CD4-positive, alpha-beta T cell (primary cell): Measurements from ENCODE around the gene PQBP1. TPM values are rescaled to one million over a fixed set of nuclear protein-coding genes. Genes with fewer than 3 reads are reported as not detected.

Source experiments
- ATAC-seq: fragments of 200-7000 bp; cut with Tn5 transposase; one replicate; pipeline ENCODE4 v1.10.0; 2022; ENCODE audit warnings: mild to moderate bottlenecking; ENCODE audit not compliant: poor library complexity
- CTCF ChIA-PET: fragments of 350-600 bp; sonication (Branson Sonifier 250); formaldehyde crosslinking; loops from one replicate; lab custom pipeline; 2021; ENCODE audit warnings: antibody characterized with exemption, inconsistent platforms; lab: Charles Lee
- POLR2A ChIA-PET: fragments of 350-600 bp; sonication (Branson Sonifier 250); formaldehyde crosslinking; loops from one replicate; lab custom pipeline; 2021; ENCODE audit warnings: antibody characterized with exemption, inconsistent platforms; lab: Charles Lee
- DNase-seq, 14 experiments: peaks; one replicate each; pipeline ENCODE4 v3.0.0-alpha.2; 2013 to 2020; ENCODE audit warnings: mixed read lengths in 2 of 14
- H3K27ac ChIP-seq, 2 donors: one replicate each; pipeline versions ENCODE4 v1.5.1 to v1.7.0; 2013; ENCODE audit warnings: low read length in 2 of 2, low read depth in 1 of 2, mild to moderate bottlenecking in 1 of 2
- H3K27me3 ChIP-seq, 2 experiments: 1 replicate in 1 of 2; 2 replicates in 1 of 2; pipeline versions ENCODE4 v1.6.1 to v1.7.0; 2013; ENCODE audit warnings: low read length in 2 of 2, control low read depth in 1 of 2, mild to moderate bottlenecking in 1 of 2, moderate library complexity in 1 of 2; ENCODE audit not compliant: insufficient read depth in 2 of 2, control insufficient read depth in 1 of 2
- H3K36me3 ChIP-seq: one replicate; pipeline ENCODE4 v1.6.1; 2013; ENCODE audit warnings: low read length, control low read depth; ENCODE audit not compliant: insufficient read depth
- H3K4me1 ChIP-seq: one replicate; pipeline ENCODE4 v1.6.1; 2013; ENCODE audit warnings: low read length, control low read depth; ENCODE audit not compliant: insufficient read depth
- H3K4me3 ChIP-seq: one replicate; pipeline ENCODE4 v1.5.1; 2013; ENCODE audit warnings: mild to moderate bottlenecking, low read length, moderate library complexity
- H3K9me3 ChIP-seq, 2 experiments: 1 replicate in 1 of 2; 2 replicates in 1 of 2; pipeline versions ENCODE4 v1.6.1 to v1.7.0; 2013; ENCODE audit warnings: low read length in 2 of 2, mild to moderate bottlenecking in 2 of 2, control low read depth in 1 of 2, moderate library complexity in 1 of 2; ENCODE audit not compliant: control insufficient read depth in 1 of 2, insufficient read depth in 1 of 2
- H3K27ac Mint-ChIP-seq: one replicate; pipeline ENCODE4 v1.8.0; 2020; ENCODE audit warnings: mixed read lengths
- H3K27me3 Mint-ChIP-seq: one replicate; pipeline ENCODE4 v1.8.0; 2021; ENCODE audit warnings: mixed read lengths
- H3K36me3 Mint-ChIP-seq: one replicate; pipeline ENCODE4 v1.8.0; 2021; ENCODE audit warnings: low read depth, mixed read lengths
- H3K4me1 Mint-ChIP-seq: one replicate; pipeline ENCODE4 v1.8.0; 2021; ENCODE audit warnings: low read depth, mixed read lengths
- H3K4me3 Mint-ChIP-seq: one replicate; pipeline ENCODE4 v1.8.0; 2020; ENCODE audit warnings: mild to moderate bottlenecking, mixed read lengths
- H3K9me3 Mint-ChIP-seq: one replicate; pipeline ENCODE4 v1.8.0; 2020; ENCODE audit warnings: mixed read lengths
- intact Hi-C, 2 experiments: fragments of 100-400 bp; cut with DNase I in 1 of 2; cut with micrococcal nuclease in 1 of 2; formaldehyde crosslinking; loops; one replicate each; pipeline versions ENCODE4 v1.15.1 to v1.9.0; 2023 to 2025; cut with DNase I, micrococcal nuclease
- total RNA-seq, 174 experiments: library from RNA in 2 of 174; stranded (reverse) in 2 of 174; gene quantifications; one replicate each; pipeline ENCODE4 v1.2.3 and lab custom pipeline; 2021 to 2026
- TF ChIP-seq, protein P1 (sequence below): fragments of 200-600 bp; IDR thresholded peaks from one replicate; pipeline ENCODE4 v1.8.0; 2022; ENCODE audit warnings: antibody characterized with exemption, mild to moderate bottlenecking

Gene PQBP1
- total RNA-seq, 2 experiments from 2014 or later, result 73.0 to 76.6 TPM

- TF ChIP-seq, protein P1, sequence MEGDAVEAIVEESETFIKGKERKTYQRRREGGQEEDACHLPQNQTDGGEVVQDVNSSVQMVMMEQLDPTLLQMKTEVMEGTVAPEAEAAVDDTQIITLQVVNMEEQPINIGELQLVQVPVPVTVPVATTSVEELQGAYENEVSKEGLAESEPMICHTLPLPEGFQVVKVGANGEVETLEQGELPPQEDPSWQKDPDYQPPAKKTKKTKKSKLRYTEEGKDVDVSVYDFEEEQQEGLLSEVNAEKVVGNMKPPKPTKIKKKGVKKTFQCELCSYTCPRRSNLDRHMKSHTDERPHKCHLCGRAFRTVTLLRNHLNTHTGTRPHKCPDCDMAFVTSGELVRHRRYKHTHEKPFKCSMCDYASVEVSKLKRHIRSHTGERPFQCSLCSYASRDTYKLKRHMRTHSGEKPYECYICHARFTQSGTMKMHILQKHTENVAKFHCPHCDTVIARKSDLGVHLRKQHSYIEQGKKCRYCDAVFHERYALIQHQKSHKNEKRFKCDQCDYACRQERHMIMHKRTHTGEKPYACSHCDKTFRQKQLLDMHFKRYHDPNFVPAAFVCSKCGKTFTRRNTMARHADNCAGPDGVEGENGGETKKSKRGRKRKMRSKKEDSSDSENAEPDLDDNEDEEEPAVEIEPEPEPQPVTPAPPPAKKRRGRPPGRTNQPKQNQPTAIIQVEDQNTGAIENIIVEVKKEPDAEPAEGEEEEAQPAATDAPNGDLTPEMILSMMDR, result no peak
- H3K4me3 Mint-ChIP-seq, result peak overlapping the region; percentile 98
- ATAC-seq (peak; percentile 34), DNase-seq (peak in 9 of 14 experiments; percentile 19 to 74 (median 51))
- H3K27me3 Mint-ChIP-seq, result no peaks in the 10 kb centered on the region
- Histone ChIP-seq H3K4me3 (peak overlapping the region; percentile 89), H3K27me3 (no peaks in the 10 kb centered on the region), H3K9me3 (no peaks in the 10 kb centered on the region), H3K36me3 (peaks cover 53% of the 10 kb centered on the region), H3K4me1 (peaks cover 67% of the 10 kb centered on the region), H3K27ac (peak overlapping the region; percentile 71 to 94)
- H3K36me3 Mint-ChIP-seq, result peaks cover 75% of the 10 kb centered on the region
- POLR2A ChIA-PET, result interaction anchor here (1.0 to 11.7 kb wide), 14 partner anchors 8 to 346 kb away, joined by 3 to 335 read pairs (median 7); partner anchors contain the start of genes HDAC6, OTUD5, PQBP1 and RBM3
- H3K9me3 Mint-ChIP-seq, result no peaks in the 10 kb centered on the region
- CTCF ChIA-PET, result interaction anchor here (0.7 to 2.6 kb wide), 3 partner anchors 17 to 26 kb away, joined by 3 to 10 read pairs (median 3); no protein-coding TSS in a partner anchor
- peaks cover 43% of the 10 kb centered on the region for H3K4me1 Mint-ChIP-seq
- intact Hi-C loops, result loop anchor here (1.0 to 10.0 kb wide), 5 partner anchors 17 to 1265 kb away; partner anchors contain the start of genes ELK1 (in 1 of the 2), OTUD5 (in 1 of the 2) and UXT (in 1 of the 2)
- H3K27ac Mint-ChIP-seq, result peak overlapping the region; percentile 95
Measured at GRCh38 chrX:48919947-48920717, 22.4 kb downstream of the PQBP1 start.

GRCh38 chrX:48920718-48921104 lies 23.0 kb downstream of the PQBP1 start:
- H3K27me3 ChIP-seq, result no peaks in the 10 kb centered on the region
- ChIA-PET CTCF (interaction anchor here (0.7 to 2.6 kb wide), 2 partner anchors 17 to 25 kb away, joined by 3 to 10 read pairs; no protein-coding TSS in a partner anchor), POLR2A (interaction anchor here (1.7 to 11.7 kb wide), 5 partner anchors 9 to 37 kb away, joined by 4 to 335 read pairs (median 9); partner anchors contain the start of genes OTUD5, PQBP1, SLC35A2 and TIMM17B)
- ATAC-seq (no peak), DNase-seq (no peak)
- no peaks in the 10 kb centered on the region for H3K9me3 ChIP-seq
- peak overlapping the region; percentile 98 for H3K4me3 Mint-ChIP-seq
- TF ChIP-seq, protein P1, result no peak
- H3K4me1 Mint-ChIP-seq, result peaks cover 44% of the 10 kb centered on the region
- intact Hi-C loops, result loop anchor here in 1 of 2 experiments (1.0 kb wide), 1 partner anchor 17 kb away; no protein-coding TSS in a partner anchor
- H3K4me3 ChIP-seq, result peak overlapping the region; percentile 89
- peak overlapping the region; percentile 95 for H3K27ac Mint-ChIP-seq
- H3K27ac ChIP-seq, result peak overlapping the region; percentile 29 to 94
- peaks cover 52% of the 10 kb centered on the region for H3K36me3 ChIP-seq
- H3K9me3 Mint-ChIP-seq, result no peaks in the 10 kb centered on the region
- peaks cover 75% of the 10 kb centered on the region for H3K36me3 Mint-ChIP-seq
- peaks cover 66% of the 10 kb centered on the region for H3K4me1 ChIP-seq
- no peaks in the 10 kb centered on the region for H3K27me3 Mint-ChIP-seq

- ChIA-PET CTCF (no interaction called here), POLR2A (interaction anchor here (1.8 to 11.7 kb wide), 2 partner anchors 12 to 16 kb away, joined by 5 to 335 read pairs; partner anchors contain the start of gene SLC35A2)
- Histone ChIP-seq H3K4me3 (no peak overlapping the region), H3K27ac (no peak overlapping the region), H3K4me1 (peaks cover 64% of the 10 kb centered on the region), H3K9me3 (no peaks in the 10 kb centered on the region), H3K36me3 (peaks cover 54% of the 10 kb centered on the region), H3K27me3 (no peaks in the 10 kb centered on the region)
- intact Hi-C loops, result no loop called here
- Mint-ChIP-seq H3K4me3 (peak overlapping the region; percentile 58), H3K27ac (peak overlapping the region; percentile 85), H3K36me3 (peaks cover 66% of the 10 kb centered on the region), H3K27me3 (no peaks in the 10 kb centered on the region), H3K4me1 (peaks cover 39% of the 10 kb centered on the region), H3K9me3 (no peaks in the 10 kb centered on the region)
- no peak for ATAC-seq
- TF ChIP-seq, protein P1, result no peak
- DNase-seq, result peak in 1 of 14 experiments; percentile 10
Measured at GRCh38 chrX:48923771-48924170, 26.0 kb downstream of the PQBP1 start.
